Islet precursor cell (in vitro differentiated cells): ENCODE measurements around the gene FLT3.
"Not testable (repeated sequence)": the region's sequence is repeated elsewhere in the genome, so short reads cannot be mapped to it uniquely, and the experiment has no call there.

Source experiments
- DNase-seq: peaks from one replicate; pipeline ENCODE4 v3.0.0-alpha.2; 2018

FLT3 gene

DNA sequence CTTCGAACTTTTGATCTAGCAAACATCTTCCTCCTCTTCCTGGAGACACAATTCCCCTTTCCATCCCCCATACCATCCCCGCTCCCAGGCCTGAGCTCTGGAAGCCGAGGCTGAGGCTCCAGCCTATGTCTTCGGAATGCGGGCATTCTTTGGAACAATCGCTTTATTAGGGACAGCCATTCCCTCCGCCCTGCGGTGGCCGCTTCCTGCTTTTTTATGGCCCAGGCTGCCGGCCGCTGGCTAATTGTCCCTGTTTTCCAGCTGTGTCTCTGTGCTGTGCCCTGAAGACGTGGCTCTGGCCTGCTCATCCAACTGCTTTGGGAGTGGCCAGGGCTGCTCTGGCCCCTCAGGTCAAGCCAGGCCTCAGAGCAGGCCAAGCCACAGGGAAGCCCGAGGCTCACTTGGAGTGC, 129.1 kb downstream of the FLT3 start:
- DNase-seq: peak; percentile 98

DNA sequence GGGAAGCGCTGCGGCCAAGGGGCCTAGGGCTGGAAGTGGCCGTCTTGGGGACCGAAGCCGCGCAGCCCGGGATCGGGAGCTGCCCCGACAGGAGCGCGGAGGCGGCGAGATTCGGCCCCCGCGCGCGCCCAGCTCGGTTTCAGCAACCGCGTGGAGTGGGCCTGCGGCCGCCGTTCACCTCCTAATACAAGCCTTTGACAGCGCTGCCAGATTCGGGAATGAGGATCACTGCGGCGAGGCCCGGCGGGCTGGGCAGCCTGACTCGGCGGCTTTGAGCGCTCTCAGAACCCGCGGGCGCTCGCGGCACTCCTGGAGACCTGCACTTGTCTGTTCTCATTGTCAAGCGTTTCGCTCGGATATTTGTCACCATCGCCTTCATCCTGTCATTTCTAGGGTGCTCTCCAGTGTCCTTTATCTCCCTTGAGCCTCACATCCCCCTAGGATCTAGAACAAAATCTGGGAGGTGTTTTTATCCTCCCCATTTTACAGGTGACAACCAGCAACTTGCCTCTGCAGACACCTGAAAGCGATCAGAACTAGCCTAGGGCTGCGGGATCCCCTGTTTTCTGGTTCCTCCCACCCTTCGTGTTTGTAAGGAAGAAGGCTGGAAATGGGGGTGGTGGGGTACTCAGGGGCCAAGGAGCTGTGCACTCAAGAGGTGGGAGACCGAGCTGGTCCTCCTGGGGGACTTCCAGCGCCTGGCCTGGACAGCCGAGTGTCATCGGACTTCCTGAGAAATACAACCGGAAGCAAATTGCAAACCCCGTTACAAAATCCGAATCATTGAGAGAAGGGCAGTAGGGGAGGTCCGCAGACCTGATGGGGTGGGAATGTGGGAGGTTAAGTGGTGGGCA, 129.8 kb downstream of the FLT3 start:
- peak; percentile 64 for DNase-seq

DNA sequence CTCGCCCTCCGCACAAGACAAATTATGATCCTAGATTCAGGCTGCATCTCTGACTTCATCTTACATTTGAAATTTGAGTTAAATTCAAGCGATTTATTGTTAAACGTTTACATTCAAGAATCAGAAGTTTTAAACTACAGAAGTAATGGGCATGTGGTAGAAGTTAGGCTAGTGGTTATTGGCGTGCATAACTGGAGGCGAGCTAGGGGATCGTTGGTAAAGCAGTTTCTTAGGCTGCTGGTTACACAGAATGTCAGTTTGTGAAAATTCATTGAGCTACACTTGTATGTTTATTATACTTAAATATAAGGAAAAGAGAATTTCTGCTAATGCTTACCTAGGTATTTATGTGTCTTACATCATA, 130.5 kb downstream of the FLT3 start:
- no peak for DNase-seq

DNA sequence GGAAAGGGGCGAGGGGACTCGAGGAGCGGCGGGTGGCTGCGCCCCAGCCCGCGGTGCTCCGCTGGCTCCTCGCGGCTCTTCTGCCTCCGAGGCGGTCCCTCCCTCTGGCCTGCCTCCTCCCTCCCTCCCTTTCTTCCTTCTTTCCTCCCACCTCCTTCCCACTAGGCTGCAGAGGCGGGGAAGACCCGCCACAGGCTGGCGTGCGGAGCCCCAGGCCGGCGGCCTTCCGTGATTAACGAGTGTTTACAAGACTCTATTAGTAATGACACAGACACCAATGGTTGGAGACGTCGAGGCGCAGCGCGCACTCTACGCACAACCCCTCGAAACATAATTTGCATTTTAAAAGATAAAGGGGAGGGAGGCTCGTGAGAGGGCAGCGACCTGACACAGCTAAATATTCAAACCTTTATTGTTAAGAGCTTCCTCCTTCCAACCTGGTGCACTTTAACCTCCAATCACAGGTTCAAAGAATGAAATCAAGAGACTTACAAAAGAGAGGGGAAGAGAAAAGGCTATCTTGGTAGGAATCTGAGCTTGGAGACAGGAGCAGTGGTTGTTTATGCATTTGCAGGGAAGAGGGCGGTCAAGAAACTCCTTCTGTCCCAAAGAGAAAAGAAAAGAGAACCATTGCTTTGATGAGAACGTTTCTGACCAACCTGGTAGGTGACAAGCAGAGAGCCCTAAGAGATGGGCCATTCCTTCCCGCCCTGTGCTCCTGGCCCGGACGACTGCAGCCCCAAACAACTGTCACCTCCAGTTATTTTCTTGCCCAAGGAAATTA, 131.1 kb downstream of the FLT3 start, which contains the start of gene CDX2:
Gene CDX2 (minus strand): TSS at position 234 of the 784 bp plus-strand sequence. CDS start 309 bp downstream, outside the sequence.
- peak; percentile 88 for DNase-seq

DNA sequence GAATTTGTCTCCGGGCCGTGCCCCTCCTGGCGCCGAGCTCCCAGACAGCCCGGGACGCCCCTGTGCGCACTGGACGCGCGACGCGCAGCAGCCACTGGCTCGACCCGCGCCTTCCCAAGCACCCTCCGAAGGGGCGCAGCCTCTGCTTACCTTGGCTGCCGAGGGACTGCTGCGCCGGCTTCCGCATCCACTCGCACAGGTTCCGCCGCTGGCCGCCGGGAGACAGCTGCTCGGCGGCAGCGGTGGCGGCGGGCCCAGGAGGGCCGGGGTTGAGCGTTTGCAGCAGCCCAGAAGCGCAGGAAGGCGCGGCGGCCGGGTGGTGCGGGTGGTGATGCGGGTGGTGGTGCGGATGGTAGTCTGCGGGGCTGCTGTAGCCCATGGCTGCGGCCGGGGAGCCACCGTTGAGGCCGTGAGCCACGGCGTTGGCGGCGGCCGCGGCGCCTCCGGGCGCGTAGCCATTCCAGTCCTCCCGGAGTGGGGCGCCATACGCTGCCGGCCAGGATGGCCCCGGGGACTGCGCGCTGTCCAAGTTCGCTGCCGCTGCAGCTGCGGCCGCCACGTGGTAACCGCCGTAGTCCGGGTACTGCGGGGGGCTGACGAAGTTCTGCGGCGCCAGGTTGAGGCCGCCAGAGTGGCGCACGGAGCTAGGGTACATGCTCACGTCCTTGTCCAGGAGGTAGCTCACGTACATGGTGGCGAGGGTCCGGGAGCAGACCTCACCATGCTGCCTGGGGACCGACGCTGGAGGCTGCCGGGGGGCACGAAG, 131.9 kb downstream of the FLT3 start:
- DNase-seq: peak; percentile 74

DNA sequence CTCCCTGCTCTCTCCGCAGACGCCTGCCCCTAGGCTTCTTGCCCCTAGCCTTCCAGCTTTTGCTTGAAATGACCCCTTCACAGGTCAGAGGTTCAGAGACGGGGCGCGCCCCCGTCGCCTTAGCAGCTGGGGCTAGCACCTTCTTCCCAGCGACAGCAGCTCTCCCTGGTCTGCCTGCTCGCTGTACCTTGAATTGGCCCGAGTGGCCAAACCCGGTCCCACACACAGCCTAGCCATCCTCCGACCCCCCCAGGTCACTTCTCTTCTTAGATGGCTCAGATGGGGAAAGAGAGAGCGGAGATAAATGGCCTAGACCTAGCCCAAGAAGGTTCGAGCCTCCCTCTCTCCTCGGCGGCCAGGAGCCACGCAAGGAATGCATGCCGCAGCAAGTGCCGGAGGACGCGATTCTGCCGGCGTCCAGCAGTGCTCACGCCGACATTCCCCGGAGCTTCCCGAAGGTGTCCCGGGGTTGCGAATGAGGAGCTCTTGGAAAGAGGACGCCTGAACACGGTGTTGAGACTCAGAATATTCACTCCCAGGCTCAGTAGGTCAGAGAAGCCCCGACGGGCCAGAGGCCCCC, 132.6 kb downstream of the FLT3 start:
- peak; percentile 76 for DNase-seq

DNA sequence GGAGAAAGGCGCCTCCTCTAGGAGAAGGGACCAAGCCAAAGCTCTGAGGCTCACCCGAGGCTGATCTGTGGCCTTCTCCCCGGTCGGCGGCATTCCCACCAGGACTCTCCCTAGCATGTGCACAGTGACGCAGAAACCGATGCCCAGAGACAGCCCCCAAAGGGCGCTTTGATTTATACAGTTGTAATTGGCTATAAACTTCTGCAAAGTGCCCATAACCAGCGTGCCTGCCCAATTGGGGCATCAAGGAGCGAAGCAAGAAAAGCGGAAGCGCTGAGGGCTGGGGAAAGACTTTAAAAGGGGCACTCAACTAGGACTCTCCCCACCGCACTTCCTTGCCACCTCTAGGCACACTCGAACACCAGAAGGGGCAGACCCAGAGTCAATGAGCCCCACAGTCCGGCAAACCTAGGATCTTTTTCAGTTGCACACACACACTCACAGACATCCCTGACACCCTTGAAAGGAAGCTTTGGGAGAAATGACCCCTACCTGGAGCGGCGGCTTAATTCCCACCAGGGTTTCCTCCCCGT, 133.1 kb downstream of the FLT3 start:
- no peak for DNase-seq

DNA sequence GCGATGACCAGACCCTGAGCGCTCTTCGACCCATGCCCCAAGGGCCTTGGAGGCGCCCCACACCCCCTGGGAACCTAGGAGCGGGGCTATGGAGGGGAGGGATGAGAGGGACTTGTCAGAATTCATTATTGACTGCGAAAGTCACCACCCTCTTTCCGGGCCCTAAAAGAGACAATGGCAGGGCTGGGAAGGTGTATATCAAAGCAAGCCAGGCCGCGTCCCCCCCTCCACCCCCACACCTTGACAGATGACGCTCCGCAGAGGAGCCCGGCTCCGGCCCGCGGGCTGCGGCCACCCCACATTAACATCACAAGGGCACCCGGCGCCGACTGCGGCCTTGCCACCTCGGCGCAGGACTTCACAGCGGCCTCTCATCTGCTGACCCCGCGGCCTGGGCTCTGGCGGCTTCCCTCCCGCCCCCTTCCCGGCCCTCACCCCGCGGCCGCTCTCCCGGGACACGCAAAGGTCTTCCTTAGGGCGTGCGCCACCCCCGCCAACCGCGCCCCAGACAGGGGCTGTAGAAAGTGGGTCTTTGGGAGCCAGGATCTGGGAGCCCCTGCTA, 133.7 kb downstream of the FLT3 start:
- peak; percentile 86 for DNase-seq

DNA sequence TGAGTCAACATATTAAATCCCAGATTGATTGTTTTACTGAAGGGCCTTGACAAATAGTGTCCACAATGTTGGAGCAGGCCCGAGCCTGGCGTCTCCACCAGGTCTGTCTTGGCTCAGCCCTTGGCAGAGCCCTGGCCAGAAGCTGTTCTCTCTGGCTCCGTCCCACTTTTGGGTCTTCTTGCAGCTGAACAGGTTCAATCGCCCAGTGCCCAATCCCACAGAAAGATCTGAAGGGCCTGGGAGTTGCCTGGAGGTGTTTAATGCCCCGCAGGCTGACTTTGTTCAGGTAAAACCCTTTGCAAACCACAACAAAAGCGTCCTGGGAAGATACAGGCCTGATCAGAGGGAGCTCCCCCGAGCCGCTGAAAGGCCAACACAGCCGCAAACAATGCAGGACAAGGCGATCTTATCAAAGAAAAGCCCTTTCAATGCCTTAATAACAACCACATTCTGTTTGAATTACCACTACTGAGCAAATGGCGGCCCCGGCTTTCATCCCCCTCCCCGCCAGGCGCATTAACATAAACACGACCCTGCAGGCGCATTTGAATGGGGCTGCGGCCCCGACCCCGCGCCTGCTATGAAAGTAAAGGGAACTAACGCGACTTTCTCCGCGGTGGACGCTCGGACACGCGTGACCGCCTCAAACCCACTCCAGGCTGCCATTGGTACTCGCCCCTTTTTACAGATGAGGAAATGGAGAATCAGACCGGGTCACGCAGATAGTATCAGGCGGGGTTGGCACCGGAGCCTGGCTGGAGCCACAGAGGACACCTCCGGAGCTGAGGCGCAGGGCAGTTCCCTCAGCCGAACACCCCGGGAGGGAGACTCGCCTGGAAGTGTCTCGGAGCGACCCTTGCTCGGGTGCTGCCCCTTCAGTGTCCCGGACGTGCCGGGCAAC, 134.4 kb downstream of the FLT3 start:
- peak; percentile 96 for DNase-seq

DNA sequence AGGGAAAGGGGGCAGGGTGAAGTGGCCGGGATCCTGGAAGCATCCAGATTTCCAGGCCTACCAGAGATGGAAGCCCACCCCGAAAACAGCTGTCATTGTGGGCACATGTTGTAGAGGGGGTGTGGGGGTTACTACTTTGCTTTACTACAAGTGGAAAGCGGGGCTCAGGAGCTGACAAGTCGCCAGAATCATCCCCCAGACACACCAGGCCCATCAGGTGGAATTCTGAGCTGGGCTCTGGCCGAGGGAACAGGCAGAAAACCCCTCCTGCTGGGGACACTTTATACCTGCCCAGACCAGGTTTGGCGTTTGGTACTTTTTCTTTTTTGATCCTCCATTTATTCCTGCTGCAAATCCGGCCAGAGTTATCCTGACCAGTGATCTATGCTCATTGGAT, 135.0 kb downstream of the FLT3 start:
- peak; percentile 63 for DNase-seq

DNA sequence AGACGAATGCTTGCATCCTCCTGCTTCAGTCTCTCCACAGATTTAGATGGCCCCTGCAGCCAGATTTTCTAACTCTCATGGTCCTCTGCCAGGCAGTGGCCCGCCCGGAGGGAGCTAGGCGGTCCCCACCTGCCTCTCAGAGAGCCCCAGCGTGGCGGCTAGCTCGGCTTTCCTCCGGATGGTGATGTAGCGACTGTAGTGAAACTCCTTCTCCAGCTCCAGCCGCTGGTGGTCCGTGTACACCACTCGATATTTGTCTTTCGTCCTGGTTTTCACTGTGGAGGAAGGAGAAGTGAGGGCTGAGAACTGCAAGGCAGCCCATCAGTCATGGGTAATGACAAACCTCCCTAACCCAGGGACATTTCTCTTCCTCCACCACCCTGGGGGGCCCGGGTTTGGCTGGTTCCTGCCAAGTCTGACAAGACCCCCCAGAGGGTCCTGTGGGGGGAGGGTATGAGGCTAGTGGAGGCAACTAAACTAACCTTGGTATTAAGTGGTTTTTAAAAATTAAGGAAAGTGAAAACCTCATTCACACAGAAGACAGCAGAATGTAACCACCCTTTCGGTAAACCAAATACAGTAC, 135.5 kb downstream of the FLT3 start:
- no peak for DNase-seq

DNA sequence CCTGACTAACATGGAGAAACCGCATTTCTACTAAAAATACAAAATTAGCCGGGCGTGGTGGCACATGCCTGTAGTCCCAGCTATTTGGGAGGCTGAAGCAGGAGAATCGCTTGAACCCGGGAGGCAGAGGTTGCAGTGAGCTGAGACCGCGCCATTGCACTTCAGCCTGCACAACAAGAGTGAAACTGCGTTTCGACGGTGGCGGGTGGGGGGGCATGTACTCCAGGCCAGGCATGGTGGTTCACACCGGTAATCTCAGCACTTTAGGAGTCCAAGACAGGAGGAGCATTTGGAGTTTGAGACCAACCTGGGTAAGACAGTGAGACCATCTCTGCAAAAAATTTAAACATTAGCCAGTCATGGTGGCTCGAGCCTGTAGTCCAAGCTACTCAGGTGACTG, 136.2 kb downstream of the FLT3 start:
- not testable (repeated sequence) for DNase-seq

DNA sequence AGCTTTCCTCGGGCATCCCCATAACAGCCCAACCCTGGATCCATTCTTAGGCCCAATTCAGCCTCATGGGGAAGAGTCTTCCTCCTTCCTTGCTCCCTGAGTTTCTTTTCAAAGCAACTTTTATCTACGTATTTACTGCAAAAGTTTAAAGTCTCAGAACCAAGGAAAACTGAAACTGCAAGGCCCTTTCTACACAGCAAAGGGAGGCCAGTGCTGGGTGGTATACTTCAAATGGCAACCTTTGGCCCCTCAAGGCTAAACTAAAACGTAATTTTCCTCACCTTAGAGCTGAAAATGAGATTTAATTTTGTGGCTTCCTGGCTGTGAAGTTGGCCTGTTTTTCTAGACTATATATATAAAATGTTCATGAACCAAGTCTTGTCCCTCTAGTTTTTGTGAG, 136.9 kb downstream of the FLT3 start:
- no peak for DNase-seq

DNA sequence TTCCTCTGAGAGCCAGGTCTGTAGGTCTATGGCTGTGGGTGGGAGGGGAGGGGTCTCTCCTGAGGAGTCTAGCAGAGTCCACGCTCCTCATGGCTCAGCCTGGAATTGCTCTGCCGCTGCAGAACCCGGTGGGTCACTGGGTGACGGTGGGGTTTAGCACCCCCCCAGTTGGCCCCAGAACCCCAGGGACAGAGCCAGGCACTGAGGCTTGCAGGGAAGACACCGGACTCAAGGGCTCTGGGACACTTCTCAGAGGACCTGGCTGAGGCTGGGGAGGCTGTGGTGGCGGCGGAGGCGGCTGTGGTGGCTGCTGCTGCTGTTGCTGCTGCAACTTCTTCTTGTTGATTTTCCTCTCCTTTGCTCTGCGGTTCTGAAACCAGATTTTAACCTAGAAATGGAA, 137.4 kb downstream of the FLT3 start:
- no peak for DNase-seq

DNA sequence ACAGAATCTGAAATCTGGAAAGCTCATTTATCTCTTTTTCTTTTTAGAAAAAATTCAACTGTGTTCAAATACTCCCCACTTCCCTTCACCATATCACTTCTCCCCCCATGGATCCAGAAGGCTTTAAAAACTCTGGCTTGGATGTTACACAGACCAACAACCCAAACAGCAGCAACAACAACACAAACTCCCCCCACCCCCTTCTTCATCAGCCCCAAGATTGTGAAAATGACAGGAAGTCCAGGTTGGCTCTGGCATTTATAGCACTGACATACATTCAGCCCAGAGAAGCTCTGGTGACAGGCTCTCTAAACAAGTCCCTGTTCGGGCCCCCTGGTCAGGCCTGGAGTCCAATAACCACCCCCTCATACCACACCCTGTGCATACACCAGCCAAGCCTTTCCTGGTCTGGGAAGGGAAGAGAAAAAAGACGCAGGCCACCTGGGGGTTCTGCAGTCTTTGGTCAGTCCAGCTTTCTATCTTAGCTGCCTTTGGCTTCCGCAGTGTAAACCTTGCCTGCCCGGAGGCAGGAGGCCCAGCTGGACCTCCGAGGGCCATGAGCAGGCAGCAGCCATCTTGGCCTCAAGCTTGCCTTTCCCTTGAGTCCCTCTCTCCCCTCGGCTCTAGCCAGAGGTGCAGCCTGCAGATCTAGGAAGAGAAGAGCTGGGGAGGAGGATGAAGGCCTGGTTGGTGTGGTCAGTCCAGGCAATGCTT, 138.1 kb downstream of the FLT3 start:
- DNase-seq: peak; percentile 75

DNA sequence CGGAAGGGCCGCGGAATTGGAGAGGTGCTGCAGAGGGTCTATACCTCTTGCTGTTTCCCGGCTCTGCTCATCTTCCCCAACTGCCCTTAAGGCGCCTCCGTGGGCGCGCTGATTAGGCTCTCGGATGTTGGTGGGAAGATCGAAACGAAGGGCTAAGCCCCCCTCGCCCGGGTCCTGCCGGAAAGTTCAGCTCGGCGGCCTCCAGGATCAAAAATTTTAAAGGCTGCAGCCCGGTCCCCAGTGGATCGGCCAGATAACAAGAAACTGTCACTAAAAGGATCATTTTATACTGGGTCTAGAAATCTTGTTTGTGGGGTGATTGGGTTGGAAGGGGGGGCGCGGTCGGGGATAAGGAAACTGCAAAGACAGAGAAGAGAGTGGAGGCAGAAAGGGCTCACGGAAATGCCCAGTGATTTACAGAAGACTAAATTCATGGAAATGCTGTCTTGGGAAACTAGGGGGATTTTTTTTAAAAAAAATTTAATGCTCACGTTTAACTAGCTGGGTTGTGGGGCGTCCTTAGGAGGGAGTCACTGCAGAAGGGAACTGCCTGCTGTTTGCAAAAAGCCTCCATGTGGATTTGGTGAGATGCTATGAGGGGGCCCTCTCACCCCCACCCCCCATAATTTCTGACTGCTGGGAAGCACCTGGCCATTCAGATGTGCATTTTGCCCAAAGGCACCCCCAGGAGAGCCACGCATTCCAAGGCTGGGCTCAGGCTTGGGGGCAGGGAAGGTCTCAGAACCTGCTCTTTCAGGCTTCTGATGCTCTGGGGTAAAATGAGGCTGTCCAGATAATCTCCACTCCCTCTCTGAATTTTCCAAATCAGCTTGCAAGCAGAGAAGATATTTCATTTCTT, 138.9 kb downstream of the FLT3 start:
- no peak for DNase-seq

DNA sequence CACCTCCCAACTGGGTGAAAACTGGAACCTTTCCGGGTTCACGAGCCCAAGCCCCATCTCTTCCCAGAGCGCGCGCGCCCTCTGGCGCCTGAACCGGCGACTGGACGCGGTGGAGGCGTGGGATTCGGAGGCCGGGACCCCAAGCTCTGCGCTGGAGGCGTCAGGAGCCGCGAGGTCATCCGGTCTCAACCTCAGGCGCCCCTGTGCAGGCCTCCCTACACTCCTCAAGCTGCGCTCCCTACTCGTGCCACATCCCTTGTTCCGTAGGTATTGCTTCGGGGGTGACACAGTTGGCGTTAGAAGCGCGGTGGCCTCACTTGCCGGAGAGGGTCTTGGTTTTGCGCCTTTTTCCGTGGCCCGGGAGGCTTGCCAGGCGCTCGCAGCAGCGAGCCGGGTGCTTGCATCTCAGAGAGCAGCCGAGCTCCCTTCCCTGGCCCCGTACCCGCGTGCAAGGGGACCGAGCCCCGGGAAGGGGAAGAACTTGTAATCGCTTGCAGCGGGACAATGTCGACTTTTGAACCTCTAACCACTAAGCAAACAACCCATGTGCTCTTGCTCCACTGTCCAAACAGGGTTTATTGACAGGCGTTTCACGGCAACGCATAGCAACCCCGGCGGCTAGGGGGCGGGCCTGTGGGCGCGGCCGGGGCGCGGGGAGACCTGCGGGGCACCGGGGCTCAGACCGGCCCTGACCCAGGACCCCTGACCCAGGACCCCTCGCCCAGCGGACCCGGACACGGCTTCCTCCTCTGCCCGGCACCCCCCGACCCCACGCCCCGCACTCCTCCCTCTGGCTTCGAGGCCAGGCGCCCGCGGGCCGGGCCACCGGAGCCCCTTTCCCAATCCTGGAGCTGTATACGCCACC, 139.8 kb downstream of the FLT3 start:
- DNase-seq: peak; percentile 83

DNA sequence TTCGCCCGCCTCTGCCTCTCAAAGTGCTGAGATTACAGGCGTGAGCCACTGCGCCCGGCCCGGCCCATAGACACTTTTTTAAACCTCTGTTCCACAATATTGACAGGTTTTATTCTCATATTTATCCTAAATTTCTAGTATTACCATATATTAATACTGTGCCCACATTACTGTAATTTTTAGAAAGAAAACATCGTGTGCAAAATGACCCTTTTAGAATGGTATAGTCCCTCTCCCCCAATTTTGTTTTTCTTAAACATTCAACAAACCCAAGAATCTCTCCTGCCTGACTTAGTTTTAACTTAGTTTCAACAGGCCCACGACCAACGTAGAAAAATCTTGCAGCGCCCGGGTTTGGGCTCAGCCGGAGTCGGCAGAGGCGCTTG, 140.4 kb downstream of the FLT3 start:
- no peak for DNase-seq
